Stimulated activated CD8-positive, alpha-beta memory T cell treated with anti-CD3 and anti-CD28 coated beads, Interleukin-12 subunit alpha, Interleukin-12 subunit beta, amount 100 ng/mL, for 24 hours (primary cell): ENCODE data around the gene SASH3.

ENCODE experiments used
- DNase-seq: peaks from one replicate; pipeline ENCODE4 v3.0.0-alpha.2; 2020; ENCODE audit errors: extremely low read depth

Gene SASH3

DNA sequence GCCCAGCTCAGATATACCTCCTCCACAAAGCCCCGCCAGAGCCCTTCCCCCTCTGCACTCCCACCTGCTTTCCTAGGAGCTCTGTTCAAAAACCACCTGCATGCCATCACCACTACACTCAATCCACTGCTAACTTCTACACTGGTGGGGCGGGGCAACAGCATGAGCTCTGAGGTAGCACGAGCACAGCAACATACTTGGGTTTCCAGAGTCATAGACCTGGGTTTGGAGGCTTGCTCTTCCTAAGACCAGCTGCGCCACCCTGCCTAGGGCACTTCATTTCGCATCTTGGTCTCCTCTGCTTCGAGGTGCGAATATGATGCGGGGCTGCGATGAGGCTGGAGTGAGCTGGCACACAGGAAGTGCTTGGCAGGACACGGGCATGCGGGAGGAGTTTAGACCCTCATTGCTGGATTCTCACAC lies 3.6 kb downstream of the SASH3 start:
- DNase-seq = no peak

DNA sequence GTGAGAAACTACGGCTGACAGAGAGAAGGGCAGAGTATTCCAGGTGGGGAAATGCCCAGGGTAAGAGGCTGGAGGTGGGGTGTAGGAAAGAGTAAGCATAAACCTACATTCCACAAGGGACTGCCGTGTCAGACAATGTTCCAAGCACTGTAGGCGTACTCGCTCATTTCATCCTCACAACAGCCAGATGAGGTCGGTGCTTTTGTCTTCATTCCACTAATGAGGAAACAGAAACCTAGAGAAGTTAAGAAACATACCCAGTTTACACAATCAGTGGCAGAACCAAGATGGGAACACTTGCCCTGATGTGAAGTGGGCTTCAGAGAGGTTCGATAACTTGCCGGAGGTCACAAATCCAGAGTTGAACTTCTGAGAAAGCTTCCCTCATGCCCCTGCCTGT lies 4.6 kb downstream of the SASH3 start:
- no peak for DNase-seq

DNA sequence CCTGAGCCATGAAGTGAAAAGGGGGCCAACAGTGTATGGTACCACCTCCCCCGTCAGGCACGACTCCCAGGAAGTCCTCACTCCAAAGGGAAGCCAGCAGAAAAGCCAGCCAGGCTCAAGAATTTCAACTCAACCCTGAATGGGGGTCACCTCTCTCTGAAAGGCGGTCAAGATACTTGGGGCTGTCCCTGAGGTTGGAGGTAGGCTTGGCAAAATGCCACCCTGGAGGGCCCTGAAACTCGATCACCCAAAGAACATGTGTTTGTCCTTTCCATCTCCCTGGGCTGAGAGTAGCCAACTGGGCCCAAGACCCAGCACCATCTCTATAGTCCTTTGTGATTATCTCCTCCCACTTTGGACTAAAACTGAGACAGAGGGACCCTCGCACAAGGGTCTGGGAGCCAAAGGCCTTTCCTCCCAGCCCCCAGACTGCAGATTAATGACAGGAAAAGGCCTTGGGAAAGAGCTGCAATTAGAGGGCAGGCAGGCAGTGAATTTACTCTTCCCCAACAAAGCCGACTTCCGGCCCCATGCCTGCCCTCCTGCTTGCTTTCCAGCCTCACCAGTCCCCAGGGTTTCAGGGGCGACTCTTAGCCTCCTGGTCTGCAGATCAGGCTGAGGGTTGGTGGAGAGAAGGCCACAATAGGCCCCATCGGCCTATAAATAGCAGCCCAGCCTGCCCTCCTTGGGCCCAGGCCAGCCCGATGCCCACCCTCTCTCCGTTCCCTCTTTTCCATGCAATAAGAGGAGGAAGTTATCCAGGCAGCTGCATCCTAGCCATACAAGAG lies 5.6 kb downstream of the SASH3 start:
- no peak for DNase-seq

DNA sequence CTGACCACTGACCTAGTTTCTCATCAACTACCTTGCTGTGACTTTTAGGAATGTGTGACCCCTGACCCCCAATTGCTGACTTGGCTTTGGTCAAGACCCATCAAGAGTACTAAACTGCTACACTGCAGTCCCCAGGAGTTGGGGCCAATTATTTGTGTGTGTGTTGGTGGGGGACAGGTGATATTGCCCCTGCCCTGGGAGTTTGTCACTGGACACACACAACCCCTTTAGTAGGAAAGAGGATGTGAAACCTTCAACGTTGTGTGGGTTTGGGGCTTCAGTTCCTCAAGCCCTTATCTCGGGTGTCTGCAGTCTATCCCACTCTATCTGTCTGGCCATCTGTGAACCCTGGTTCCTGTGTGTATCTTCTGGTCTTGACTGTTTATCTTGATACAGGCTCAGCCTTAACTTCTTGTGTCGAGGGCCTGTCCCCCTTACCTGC lies 6.5 kb downstream of the SASH3 start:
- no peak for DNase-seq

DNA sequence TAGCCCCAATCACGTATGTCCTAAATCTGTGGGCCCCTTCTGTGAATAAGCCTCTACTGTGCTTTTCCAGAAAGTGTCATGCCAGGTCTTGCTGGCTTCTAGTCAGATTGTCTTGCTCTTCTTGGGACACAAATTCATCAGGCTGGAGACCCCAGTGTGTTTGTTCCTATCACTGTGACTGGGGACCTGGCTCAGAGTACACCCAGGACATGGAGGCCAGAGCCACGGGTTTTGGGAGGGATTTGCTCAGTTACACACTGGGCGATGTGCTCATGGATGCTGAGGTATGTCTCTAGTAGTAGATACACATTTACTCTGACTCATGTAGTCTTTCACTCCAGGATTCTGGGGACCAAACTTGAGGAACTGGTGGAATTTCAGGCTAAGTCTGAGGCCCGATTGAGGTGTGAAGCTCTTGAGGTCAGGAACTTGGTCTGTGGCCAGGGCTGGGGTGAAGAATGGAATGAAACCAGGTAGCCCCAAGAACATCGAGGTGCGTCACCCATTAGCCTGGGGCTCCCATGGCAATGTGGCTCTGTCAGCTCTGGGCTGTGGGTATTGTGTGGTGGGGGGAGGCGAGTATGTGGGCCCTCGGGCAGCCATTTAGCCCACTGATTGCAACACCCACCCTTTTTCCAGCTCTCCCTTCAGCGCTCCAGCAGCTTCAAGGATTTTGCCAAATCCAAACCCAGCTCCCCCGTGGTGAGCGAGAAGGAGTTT lies 7.7 kb downstream of the SASH3 start:
- no peak for DNase-seq

DNA sequence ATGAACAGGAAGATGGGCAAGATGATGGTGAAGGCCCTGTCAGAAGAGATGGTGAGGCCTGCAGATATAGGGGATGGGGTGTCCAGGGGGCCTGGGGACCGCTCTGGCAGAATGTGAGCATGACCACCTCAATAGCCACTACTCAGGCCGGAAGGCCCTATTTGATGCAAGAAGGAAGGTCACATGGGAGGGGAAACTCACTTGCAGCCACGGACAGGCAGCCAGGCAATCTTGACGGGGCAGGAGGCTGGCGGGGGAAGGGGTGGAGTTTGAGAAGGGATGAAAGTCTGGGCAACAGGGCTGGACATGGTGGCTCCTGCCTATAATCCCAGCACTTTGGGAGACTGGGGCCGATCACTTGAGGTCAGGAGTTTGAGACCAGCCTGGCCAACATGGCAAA lies 8.8 kb downstream of the SASH3 start:
- DNase-seq = no peak

DNA sequence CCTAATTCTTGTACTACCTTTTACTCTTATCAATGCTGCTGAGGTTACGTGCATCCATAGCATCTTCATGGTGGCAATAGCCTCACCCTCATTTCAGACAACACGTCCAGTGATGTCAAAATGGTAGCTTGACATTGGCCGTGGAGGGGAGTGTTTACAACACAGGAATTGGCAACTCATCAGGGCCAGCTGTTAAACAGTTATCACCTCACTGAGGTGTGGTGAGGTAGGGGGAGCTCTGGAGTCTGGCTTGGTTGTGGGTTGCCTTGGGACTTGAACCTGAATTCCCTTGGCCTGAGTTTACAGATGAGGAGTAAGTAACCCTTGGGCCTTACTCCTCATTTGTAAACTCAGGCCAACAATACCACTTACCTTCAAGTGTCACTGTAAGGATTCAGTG lies 10.4 kb downstream of the SASH3 start:
- DNase-seq = no peak

DNA sequence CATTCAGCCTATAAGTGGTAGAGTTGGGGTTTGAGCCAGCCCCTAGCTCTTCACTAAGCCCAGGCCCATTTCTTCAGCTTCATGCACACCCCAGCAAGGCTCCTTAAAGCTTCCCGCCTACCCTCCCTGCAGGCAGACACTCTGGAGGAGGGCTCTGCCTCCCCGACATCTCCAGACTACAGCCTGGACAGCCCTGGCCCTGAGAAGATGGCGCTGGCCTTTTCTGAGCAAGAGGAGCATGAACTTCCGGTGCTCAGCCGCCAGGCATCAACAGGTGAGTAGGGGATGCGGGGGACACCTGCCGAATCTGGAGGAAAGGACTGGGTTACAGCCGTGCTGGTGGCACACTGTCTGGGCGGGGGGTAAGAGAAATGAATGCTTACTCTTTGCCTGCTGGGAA lies 11.1 kb downstream of the SASH3 start:
- no peak for DNase-seq

DNA sequence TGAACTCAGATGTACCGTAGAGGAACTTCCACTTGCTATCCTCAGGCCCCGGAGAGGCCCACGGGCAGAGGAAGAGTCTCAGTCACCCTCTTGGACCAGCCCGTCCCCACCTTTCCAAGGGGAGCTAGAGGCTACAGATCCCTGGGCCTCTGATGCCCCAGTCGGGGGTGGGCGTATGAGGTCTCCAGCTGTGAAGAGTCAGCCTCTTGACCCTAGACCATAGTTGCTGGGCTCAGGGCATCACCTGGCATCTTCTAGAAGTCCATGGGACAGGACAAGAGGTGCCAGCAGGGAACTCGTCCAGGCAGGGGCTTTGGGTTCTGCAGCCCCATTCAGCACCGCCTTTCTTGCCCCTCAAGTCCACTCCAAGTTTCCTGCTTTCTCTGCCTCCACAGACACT lies 11.6 kb downstream of the SASH3 start:
- DNase-seq = no peak

DNA sequence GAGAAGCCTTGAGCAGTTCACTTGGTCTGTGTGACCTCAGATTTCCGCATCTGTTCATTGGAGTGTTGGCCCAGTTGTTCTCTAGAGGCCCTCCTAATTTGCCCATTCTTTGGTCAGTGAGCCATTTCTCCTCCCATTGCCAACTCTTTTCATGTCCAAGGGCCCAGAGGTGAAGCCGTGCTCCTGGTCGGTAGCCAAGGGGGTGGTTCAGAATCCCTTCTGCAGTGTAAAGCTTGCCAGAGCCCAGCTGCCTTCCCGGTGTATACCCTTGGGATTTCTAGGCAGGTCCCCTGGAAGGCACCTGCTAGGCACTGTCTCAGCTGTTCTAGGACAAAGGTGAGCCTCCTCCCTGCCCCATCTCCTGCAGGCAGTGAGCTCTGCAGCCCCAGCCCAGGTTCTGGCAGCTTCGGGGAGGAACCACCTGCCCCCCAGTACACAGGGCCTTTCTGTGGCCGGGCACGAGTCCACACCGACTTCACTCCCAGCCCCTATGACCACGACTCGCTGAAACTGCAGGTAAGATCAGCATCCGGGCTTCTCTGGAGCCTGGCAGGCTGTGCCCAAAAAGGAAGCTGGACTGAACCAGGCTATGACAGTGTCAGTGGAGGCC lies 12.3 kb downstream of the SASH3 start:
- DNase-seq = no peak

DNA sequence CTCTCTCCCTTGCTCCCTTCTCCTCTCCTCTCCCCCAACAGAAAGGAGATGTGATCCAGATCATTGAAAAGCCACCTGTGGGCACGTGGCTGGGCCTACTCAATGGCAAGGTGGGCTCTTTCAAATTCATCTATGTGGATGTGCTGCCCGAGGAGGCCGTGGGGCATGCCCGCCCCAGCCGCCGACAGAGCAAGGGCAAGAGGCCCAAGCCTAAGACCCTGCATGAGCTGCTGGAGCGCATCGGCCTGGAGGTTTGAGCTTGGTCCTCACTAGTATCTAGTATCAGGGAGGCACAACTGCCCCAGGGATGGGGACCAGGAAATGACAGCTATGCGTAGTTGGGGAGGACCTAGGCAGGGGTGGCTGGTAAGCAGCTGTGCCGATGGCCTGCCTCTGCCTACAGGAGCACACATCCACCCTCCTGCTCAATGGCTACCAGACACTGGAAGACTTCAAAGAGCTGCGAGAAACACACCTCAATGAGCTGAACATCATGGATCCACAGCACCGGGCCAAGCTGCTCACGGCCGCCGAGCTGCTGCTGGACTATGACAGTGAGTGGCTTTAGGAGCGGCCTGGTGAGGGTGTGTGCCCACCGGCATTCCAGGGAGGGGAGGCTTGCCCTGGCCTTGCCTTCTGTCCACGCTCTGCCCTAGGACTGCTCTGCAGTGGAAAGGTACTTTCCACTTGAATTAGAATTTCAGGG lies 13.0 kb downstream of the SASH3 start:
- no peak for DNase-seq

DNA sequence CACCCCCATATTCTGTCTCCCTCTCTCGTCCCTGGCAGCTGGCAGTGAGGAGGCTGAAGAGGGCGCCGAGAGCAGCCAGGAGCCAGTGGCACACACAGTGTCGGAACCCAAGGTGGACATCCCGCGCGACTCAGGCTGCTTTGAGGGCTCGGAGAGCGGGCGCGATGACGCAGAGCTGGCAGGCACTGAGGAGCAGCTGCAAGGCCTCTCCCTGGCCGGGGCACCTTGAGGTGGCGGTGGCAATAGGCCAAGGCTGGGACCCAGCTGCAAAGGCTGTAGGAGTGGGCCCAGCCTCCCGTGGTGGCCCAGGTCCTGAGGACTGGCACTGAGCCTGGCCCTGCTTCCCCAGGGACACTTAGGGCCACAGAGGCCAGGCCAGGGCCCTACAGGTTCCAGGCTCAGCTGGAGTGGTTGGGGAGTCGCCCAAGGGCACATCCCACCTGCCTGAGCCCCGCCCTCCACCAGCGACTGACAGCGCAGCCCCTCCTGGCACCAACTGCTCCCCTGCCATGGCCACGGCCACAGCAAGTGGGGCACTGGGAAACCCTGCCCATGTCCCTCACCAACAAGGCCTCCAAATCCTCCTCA lies 13.9 kb downstream of the SASH3 start:
- no peak for DNase-seq

DNA sequence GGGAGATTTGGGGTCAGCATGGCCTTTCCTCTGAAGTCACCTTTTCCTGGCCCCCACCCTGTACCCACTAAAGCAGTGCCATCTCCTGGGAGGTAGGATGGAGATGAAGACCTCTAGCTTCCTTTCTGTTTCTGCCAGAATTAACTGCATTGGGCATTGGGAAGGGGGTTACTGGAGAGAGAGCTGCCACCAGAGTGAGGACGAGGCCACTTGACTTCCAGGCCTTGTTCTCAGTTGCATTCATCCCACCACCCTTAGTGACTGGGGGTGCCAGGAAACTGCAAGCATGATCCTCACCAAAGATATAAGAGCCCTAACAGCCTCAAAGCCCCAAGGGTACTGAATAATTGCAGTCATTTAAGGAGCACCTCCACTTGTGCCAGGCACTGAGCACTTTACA lies 15.8 kb downstream of the SASH3 start:
- no peak for DNase-seq

DNA sequence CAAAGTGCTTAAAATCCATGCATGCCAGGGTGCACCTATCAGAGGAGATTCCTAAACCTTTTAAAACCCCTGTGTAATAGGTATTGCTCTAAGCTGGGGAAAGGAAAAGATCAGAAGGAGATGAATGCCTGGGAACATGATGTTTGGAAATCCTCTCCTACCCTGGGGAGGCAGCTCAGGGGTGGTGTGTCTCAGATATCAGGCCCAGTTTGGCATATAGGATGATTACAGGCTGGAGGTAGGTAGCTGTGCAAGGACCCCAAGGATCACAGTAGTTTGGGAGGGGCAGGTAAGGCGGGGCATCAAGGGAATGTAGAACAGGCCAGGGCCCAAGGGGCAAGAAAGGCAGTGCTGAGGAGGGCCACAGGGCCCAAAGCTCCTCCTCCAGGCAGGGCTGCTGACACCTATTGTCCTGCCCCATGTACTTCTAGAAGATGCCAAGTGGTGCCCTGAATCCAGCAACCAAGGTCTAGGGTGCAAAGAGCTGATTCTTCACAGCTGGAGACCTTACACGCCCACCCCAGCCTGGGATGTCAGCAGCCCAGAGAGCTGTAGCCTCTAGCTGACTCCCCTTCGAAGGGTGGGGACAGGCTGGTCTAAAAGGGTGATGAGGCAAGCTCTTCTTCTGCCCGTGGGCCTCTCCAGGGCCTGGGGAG lies 17.6 kb downstream of the SASH3 start:
- DNase-seq = no peak

DNA sequence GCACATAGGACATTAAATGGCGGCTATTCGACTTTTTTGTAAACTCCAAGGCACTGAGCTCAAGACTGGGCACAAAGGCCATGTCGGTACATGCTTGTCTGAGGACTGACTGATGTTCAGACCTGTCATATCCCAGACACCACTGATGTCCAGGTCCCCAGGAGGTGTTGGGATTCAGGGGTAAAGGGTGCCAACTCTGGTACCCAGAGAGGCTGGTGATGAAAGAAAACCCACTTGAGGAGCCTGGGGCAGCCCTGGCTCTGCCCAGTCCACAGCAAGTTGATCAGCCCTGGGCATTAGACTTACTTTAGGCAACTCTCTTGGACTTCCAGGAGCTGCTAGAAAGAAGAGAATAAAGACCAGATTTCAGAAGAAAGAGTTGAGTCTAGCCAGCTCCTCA lies 18.7 kb downstream of the SASH3 start:
- DNase-seq = no peak

DNA sequence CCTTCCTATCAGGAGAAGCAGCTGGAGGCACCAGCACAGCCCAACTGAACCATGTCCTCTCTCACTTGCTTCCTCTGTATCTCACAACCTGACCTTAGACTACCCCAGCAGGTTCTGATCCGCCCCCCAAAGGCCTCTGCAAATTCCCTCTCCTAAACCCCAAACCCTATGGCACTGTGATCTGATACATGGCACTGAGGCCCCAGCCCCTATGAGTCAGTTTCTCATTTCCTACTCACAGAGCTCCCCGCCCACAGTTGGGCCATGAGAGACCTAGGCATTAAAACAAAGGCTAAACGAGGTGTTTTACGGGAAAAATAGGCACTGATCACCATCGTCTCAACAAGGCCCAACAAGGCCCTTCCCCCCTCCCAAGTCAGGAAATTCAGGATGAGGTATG lies 19.1 kb downstream of the SASH3 start:
- DNase-seq = no peak

DNA sequence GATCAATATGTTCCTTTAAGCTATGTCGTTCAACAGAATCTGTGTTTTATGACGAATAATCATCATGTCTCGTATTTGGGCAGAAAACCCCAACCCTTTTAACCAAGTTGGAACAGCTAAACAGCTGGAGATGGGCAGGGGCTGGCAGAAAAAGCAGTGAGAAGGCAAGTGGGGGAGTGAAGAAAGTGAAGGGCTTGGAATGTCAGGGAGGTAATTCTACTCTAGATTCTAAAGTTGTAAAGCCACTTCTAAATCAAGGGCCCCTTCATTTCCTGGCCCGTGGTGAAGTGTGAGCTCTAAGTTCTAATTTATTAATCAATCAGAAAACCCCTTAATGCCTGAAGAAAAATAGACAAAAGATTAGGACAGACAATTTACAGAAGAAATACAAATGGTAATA lies 20.4 kb downstream of the SASH3 start:
- no peak for DNase-seq

DNA sequence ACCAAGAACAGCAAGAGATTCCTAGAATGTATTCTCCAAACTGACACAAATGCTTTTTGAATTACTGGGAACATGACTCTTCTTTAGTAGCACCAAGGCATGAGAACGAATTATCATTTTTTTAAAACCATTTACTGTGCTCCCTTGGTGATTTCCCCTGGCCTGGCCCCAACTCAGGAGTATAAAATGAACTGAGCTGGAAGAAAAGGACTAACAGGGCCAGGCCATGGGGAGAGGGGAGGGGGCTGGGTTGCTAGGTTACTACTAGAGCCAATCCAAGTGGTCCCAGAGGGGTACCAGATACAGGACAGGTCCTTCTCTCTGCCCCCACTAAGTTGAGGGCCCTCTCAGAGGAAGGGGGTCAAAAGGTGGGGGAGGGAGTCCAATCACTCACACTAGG lies 23.1 kb downstream of the SASH3 start:
- no peak for DNase-seq

DNA sequence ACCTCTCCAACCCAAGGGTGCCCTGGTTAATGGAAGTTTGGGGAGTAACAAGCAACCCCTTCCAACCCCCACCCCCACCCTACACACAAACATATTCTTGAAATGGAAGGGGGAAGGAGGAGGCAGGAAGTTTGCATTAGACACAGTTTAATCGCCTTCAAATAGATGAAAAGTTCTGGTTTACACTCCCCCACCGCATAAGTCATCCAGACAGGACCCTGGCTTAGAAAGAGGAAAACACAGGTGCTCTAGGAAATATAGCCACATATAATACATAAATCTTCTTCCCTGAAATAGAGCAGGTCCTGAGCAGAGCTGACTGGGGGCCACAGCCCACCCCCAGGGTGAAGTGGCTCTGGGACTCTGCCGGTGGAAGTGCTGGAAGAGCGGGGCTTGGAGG lies 25.1 kb downstream of the SASH3 start:
- DNase-seq = no peak

DNA sequence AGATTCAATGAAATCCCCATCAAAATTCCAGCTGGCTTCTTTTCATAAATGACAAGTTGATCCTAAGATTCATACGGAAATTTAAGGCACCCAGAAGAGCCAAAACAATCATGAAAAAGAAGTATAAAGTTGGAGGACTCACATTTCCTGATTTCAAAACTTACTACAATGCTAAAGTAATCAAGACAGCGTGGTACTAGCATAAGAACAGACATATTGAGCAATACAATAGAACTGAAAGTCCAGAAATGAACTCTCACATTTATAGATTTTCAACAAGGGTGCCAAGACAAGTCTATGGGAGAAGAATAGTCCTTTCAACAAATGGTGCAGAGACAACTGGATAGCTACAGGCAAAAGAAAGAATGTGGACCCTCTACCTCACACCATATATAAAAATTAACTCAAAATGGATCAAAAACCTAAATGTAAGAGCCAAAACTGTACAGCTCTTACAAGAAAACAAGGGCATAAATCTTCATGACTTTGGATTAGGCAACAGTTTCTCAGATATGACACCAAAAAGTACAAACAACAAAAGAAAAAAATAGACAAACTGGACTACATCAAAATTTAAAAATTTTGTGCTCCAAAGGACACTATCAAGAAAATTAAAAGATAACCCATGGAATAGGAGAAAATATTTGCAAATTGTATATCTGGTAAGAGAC lies 28.5 kb downstream of the SASH3 start:
- no peak for DNase-seq
